Liver (tissue), 3 donors: Measurements from ENCODE around the gene ARHGEF33.

ENCODE experiments used
- EGR1 ChIP-seq, 2 donors: IDR thresholded peaks; 2 replicates each; pipeline ENCODE4 v1.6.1; 2016 to 2018; ENCODE audit warnings: antibody characterized with exemption in 2 of 2, low read depth in 2 of 2
- HNF4A ChIP-seq, 2 donors: conservative IDR thresholded peaks; 2 replicates each; pipeline ENCODE4 v1.6.1; 2016; ENCODE audit warnings: antibody characterized with exemption in 2 of 2, mild to moderate bottlenecking in 2 of 2
- JUND ChIP-seq, 2 donors: IDR thresholded peaks; 2 replicates each; pipeline ENCODE4 v1.6.1; 2016; ENCODE audit warnings: antibody characterized with exemption in 2 of 2
- MAX ChIP-seq: IDR thresholded peaks from 2 replicates; pipeline ENCODE4 v1.6.1; 2016; ENCODE audit warnings: antibody characterized with exemption
- RXRA ChIP-seq, 2 donors: IDR thresholded peaks; 2 replicates each; pipeline ENCODE4 v1.6.1; 2017 to 2018; ENCODE audit warnings: antibody characterized with exemption in 2 of 2, mild to moderate bottlenecking in 1 of 2
- TAF1 ChIP-seq: conservative IDR thresholded peaks from 2 replicates; pipeline ENCODE4 v1.6.1; 2016; ENCODE audit warnings: antibody characterized with exemption, mild to moderate bottlenecking
- YY1 ChIP-seq: IDR thresholded peaks from 2 replicates; pipeline ENCODE4 v1.6.1; 2016; ENCODE audit warnings: antibody characterized with exemption, mild to moderate bottlenecking
- TF ChIP-seq, protein P1 (sequence below): fragments of 150-350 bp; IDR thresholded peaks from 2 replicates; pipeline ENCODE4 v1.5.1; 2017; ENCODE audit warnings: improper control_type of control experiment, low read depth, low read length; ENCODE audit not compliant: missing input control
- TF ChIP-seq, protein P2 (sequence below): IDR thresholded peaks from 2 replicates; pipeline ENCODE4 v1.6.1; 2016; ENCODE audit warnings: antibody characterized with exemption, mild to moderate bottlenecking
- donor health status: healthy.
- donor health status: healthy.

DNA sequence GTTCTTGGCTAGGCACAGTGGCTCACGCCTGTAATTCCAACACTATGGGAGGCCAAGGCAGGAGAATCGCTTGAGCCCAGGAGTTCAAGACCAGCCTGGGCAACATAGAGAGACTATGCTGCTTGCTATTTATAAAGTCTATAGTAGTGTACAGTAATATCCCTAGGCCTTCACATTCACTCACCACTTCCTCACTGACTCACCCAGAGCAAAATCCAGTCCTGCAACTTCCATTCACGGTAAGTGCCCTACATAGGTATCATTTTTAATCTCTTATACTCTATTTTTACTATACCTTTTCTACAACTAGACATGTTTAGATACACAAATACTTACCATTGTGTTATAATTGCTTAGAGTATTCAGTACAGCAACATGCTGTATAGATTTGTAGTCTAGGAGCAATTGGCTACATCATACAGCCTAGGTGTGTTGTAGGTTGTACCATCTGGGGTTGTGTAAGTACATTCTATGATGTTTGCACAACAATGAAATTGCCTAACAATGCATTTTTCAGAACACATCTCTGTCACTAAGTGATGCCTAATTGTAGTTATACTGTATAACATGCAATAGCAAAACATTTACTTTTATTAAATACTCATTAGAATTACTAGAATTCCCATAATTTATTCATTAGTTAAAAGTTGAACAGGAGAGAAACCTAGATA is 22.8 kb upstream of the ARHGEF33 start:
- TF ChIP-seq, protein P1, sequence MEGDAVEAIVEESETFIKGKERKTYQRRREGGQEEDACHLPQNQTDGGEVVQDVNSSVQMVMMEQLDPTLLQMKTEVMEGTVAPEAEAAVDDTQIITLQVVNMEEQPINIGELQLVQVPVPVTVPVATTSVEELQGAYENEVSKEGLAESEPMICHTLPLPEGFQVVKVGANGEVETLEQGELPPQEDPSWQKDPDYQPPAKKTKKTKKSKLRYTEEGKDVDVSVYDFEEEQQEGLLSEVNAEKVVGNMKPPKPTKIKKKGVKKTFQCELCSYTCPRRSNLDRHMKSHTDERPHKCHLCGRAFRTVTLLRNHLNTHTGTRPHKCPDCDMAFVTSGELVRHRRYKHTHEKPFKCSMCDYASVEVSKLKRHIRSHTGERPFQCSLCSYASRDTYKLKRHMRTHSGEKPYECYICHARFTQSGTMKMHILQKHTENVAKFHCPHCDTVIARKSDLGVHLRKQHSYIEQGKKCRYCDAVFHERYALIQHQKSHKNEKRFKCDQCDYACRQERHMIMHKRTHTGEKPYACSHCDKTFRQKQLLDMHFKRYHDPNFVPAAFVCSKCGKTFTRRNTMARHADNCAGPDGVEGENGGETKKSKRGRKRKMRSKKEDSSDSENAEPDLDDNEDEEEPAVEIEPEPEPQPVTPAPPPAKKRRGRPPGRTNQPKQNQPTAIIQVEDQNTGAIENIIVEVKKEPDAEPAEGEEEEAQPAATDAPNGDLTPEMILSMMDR, result no peak
- no peak for TF ChIP-seq MAX
- no peak for TF ChIP-seq JUND (IDR thresholded peaks at IDR 0.05)
- TF ChIP-seq HNF4A (conservative IDR thresholded peaks at IDR 0.05), result no peak
- TF ChIP-seq, protein P2, sequence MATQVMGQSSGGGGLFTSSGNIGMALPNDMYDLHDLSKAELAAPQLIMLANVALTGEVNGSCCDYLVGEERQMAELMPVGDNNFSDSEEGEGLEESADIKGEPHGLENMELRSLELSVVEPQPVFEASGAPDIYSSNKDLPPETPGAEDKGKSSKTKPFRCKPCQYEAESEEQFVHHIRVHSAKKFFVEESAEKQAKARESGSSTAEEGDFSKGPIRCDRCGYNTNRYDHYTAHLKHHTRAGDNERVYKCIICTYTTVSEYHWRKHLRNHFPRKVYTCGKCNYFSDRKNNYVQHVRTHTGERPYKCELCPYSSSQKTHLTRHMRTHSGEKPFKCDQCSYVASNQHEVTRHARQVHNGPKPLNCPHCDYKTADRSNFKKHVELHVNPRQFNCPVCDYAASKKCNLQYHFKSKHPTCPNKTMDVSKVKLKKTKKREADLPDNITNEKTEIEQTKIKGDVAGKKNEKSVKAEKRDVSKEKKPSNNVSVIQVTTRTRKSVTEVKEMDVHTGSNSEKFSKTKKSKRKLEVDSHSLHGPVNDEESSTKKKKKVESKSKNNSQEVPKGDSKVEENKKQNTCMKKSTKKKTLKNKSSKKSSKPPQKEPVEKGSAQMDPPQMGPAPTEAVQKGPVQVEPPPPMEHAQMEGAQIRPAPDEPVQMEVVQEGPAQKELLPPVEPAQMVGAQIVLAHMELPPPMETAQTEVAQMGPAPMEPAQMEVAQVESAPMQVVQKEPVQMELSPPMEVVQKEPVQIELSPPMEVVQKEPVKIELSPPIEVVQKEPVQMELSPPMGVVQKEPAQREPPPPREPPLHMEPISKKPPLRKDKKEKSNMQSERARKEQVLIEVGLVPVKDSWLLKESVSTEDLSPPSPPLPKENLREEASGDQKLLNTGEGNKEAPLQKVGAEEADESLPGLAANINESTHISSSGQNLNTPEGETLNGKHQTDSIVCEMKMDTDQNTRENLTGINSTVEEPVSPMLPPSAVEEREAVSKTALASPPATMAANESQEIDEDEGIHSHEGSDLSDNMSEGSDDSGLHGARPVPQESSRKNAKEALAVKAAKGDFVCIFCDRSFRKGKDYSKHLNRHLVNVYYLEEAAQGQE, result no peak
- no peak for TF ChIP-seq TAF1
- TF ChIP-seq RXRA (IDR thresholded peaks at IDR 0.05), result no peak
- TF ChIP-seq EGR1 (IDR thresholded peaks at IDR 0.05; ENCODE audit: low read depth in 2 of 2), result no peak
- TF ChIP-seq YY1, result no peak
